GM21390 (cell line): ENCODE data around the gene OSM.

ENCODE experiments used
- ATAC-seq: cut with Tn5 transposase; IDR thresholded peaks from one replicate; pipeline ENCODE4 v1.9.1; 2021; ENCODE audit not compliant: unreplicated experiment

OSM gene

GRCh38 chr22:30266445-30267381 is at the start of gene OSM:
Gene OSM (minus strand): TSS chr22:30266851. CDS start chr22:30266799, 52 bp downstream.
- ATAC-seq, result peak; percentile 9

- no peak for ATAC-seq
These were observed 49.4 kb upstream of the OSM start for GRCh38 chr22:30315962-30316576.

GRCh38 chr22:30314915-30315314 is 48.3 kb upstream of the OSM start:
- no peak for ATAC-seq

GRCh38 chr22:30313527-30314363 is 47.1 kb upstream of the OSM start:
- no peak for ATAC-seq

- ATAC-seq, result no peak
These were observed 45.4 kb upstream of the OSM start for GRCh38 chr22:30312053-30312452.

GRCh38 chr22:30310881-30311771 is 44.5 kb upstream of the OSM start:
- no peak for ATAC-seq

GRCh38 chr22:30309951-30310741 is 43.5 kb upstream of the OSM start:
- ATAC-seq, result peak; percentile 40

GRCh38 chr22:30308518-30309230 is 42.0 kb upstream of the OSM start:
- ATAC-seq, result no peak

- no peak for ATAC-seq
These were observed 41.4 kb upstream of the OSM start for GRCh38 chr22:30308093-30308492.

- ATAC-seq, result no peak
These were observed 40.5 kb upstream of the OSM start for GRCh38 chr22:30307041-30307574.

- ATAC-seq, result no peak
These were observed 40.0 kb upstream of the OSM start for GRCh38 chr22:30306627-30307011.

- ATAC-seq, result no peak
These were observed 39.4 kb upstream of the OSM start for GRCh38 chr22:30305906-30306626.

- peak; percentile 47 for ATAC-seq
These were observed 38.9 kb upstream of the OSM start for GRCh38 chr22:30305519-30305905.

- no peak for ATAC-seq
These were observed 38.0 kb upstream of the OSM start for GRCh38 chr22:30304495-30305244.

GRCh38 chr22:30302810-30303138 is 36.1 kb upstream of the OSM start:
- no peak for ATAC-seq

GRCh38 chr22:30301995-30302809 is 35.6 kb upstream of the OSM start:
- no peak for ATAC-seq

GRCh38 chr22:30299322-30299721 is 32.7 kb upstream of the OSM start:
- no peak for ATAC-seq
